ENCODE results near the gene LMNA.

- TF ChIP-seq, protein P1, sequence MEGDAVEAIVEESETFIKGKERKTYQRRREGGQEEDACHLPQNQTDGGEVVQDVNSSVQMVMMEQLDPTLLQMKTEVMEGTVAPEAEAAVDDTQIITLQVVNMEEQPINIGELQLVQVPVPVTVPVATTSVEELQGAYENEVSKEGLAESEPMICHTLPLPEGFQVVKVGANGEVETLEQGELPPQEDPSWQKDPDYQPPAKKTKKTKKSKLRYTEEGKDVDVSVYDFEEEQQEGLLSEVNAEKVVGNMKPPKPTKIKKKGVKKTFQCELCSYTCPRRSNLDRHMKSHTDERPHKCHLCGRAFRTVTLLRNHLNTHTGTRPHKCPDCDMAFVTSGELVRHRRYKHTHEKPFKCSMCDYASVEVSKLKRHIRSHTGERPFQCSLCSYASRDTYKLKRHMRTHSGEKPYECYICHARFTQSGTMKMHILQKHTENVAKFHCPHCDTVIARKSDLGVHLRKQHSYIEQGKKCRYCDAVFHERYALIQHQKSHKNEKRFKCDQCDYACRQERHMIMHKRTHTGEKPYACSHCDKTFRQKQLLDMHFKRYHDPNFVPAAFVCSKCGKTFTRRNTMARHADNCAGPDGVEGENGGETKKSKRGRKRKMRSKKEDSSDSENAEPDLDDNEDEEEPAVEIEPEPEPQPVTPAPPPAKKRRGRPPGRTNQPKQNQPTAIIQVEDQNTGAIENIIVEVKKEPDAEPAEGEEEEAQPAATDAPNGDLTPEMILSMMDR (IDR thresholded peaks at IDR 0.05), result no peak
- TF ChIP-seq POLR2A (IDR thresholded peaks at IDR 0.05), result no peak
- no peak for TF ChIP-seq EP300 (IDR thresholded peaks at IDR 0.05)
These were observed 40.8 kb upstream of the LMNA start for GRCh38 chr1:156073740-156074139.

Measured in ovary (tissue), 3 donors.